CMK (cell line): ENCODE measurements around the gene PEPD.

Experiments
- DNase-seq: peaks from one replicate; pipeline ENCODE4 v3.0.0-alpha.2; 2010; ENCODE audit warnings: low read depth

The PEPD gene

GRCh38 chr19:33383720-33384292 is 137.8 kb downstream of the PEPD start:
- DNase-seq: no peak

- no peak for DNase-seq
These were observed 138.6 kb downstream of the PEPD start for GRCh38 chr19:33382982-33383381.

DNA sequence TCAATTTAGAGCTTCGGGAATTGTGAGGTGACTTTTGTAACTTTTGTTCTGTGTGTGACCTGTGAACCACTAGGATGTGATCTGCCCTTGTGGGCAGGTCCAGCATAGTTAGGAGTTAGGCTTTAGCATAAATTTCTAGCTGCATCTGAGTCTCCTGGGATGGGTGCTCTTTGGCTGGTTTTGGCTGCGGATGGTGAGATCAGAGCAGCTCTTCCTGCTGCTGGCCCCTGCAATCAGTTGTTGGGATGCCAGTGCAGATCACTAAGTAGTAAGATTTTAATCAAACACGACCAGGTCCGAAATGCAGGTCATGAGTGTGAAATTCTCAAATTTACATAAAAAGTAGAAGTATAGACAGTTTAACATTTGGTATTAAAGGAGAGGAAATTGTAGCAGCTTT is 139.6 kb downstream of the PEPD start:
- DNase-seq: no peak

GRCh38 chr19:33381101-33381500 is 140.5 kb downstream of the PEPD start:
- DNase-seq: no peak

- no peak for DNase-seq
These were observed 142.3 kb downstream of the PEPD start for GRCh38 chr19:33379151-33379829.

DNA sequence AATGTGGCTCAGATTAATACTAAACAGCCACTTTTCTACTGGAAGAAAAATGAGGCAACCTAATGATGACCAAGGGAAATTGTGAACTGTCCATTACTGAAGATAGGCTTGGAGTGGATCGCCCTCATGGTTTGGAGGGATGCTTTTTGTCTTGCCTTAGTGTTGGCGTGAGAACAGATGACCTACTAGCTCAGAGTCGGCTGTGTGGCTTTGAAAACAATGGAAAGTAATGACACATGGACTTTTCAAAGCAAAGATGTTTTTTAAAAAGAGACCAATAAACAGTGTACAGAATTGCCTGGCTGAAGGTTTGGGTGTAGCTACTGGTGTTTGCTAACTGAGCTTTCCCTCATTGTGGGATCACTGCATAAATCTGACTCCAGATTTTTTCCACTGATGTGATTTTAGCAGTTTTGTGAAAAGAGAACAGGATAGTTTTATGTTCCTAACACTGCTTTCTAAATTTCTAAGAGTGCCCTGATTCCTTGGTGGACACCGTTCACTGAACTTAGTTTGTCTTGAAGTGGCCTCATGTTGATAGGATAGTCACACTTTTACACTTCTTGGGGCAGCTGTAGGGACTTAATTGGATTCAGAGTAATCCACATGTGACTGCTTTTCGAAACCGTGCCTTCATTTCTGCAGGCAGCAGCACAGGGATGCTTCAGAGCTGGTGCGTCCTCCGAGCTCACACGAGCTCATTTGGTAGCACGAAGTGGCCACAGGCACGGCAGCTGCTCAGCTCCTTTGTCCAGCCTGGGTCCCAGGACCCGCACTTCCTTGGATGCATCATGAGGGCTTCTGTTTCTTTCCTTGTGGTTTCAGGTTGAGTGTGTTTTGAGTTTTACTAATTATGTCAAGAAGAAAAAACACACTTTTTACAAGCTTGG is 143.8 kb downstream of the PEPD start:
- no peak for DNase-seq

DNA sequence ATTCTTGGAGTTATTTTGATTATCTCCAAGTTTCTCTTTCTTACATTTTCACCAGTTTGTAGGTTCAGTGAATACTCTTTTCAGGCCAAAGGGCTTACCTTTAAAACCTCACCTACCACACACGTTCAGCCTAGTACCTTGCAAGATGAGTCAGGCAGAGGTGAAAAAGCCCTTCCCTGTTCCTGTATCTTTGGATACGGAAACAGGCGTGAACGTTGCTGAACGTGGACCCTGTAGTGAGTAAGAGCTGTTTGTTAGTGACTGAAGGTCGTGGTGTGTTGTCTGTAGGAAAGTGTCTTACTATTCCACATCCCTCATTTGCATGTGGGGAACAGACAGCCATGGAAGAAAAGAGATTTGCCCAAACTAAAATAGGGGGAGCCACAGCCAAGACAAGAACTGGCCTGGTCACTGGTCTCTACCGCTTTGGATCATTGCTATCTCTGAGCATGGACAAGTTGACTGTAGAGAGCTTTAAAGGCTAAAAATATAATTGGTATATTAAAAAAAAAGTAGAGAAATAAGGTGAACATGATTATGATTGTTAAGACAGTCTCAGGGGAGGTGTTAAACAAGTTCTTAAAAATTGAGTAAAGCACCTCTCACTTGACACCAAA is 144.5 kb downstream of the PEPD start:
- no peak for DNase-seq

GRCh38 chr19:33376423-33376822 is 145.2 kb downstream of the PEPD start:
- no peak for DNase-seq

- DNase-seq: no peak
These were observed 145.8 kb downstream of the PEPD start for GRCh38 chr19:33375837-33376159.

GRCh38 chr19:33375156-33375836 is 146.3 kb downstream of the PEPD start:
- DNase-seq: no peak

DNA sequence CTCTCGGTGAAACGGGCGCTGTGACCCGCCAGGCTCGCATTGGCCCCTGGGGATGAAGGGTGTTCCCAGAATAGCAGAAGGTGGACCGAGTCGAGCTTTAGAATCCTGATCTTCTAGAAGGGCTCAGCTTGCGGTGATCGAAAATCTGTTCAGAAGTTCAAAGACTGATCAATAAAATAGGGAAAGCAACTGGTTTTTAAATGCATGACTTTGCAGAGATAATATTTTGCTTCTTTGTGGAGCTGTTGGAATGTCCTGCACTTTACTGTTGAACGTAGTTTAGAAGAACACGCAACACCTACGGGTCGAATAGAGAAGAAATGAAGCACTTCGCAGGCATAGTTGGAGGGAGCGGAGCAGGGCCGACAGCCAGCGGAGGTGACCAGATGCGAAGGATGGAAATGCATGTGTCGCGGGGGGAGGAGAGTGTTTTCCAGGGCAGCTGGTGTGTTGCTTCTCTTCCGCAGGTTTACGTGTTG is 147.3 kb downstream of the PEPD start:
- DNase-seq: no peak

DNA sequence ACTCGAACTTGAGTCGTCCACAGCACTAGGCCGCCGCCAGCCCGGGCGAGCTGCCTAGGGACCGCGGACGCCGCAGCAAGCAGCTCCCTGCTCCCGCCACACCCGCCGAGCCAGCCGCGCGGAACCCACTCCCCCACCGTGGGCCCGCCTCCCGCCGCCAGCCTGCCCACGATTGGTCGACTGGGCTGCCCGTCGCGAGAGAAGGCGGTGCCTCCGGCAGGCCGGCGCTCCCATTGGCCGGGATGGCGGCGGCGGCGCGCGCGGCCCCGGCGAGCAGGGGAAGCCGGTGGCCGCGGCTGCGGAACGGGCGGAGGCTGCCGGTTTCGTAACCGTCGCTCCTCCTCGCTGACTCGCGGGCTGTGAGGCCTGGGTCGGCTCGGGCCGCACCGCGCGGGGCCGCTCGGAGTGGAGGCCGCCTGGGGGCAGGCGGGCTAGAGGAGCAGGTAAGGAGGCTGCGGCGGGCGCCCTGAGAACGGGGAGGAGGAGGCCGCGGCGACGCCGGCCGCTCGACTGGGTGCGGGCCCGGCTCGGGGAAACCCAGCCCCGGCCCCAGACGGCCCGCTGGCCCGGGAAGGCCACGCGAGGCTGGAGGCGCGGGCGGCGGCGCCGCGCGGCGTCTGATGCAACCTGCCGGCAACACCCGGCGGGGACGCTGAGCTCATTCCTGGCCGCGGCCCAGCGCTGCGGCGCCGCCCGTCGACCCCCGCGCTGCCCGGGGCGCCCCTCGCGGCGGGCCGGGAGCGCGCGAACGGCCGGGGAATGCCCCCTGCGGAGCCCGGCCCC is 147.9 kb downstream of the PEPD start, which contains the start of gene CEBPG:
Gene CEBPG, plus strand, starts transcription at position 257 of the 783 bp plus-strand sequence. CDS start 5,531 bp downstream, outside the sequence.
- DNase-seq: peak; percentile 82

DNA sequence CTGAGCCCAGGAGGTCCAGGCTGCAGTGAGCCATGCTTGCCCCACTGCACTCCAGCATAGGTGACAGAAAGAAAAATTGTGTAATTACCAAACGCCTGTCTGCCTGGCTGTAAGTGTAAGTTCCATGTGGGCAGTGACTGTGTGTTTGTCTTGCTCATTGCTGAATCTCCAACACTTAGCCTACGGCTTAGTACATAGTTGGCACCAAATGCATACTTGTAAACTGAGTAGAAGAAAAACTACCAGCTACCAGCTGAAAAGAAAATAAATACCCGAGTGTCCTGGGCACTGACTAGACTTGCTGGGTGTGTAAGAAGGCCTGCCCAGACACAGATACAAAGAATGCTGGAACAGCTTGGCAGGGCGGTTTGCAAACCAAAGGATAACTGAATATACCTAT is 150.8 kb downstream of the PEPD start:
- DNase-seq: no peak

- DNase-seq: no peak
These were observed 153.3 kb downstream of the PEPD start for GRCh38 chr19:33368074-33368864.

DNA sequence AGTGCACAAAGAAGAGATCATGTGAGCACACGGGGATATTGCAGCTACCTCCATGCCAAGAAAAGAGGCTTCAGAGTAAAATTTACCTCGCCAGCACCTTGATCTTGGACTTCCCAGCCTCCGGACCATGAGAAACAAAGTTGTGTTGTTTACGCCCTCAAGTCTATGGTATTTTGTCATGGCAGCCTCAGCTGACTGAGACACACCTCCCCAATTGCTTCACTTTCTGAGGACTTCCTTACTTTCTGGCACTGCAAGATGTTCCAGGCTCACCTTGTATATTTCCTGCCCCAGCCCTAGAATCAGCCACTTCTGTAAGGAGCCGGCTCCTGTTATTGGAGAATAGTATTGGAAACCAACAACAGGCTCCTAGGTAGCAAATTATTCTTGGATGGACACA is 154.7 kb downstream of the PEPD start:
- no peak for DNase-seq

DNA sequence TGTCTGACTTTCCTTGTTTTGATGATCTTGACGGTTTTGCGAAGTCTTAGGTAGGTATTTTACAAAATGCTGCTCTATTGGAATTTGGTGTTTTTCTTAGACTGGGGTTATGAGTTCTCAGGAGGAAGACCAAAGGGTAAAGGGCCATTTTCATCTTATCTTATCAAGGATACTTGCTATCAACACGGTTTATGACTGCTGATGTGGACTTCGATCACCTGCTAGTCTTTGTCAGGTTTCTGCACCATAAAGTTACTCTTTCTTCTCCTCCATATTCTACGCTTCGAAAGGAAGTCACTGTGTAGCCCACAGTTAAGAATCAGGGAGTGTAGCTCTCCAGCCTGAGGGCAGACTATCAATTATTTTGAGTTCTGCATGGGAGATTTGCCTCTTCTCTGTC is 155.5 kb downstream of the PEPD start:
- DNase-seq: no peak

DNA sequence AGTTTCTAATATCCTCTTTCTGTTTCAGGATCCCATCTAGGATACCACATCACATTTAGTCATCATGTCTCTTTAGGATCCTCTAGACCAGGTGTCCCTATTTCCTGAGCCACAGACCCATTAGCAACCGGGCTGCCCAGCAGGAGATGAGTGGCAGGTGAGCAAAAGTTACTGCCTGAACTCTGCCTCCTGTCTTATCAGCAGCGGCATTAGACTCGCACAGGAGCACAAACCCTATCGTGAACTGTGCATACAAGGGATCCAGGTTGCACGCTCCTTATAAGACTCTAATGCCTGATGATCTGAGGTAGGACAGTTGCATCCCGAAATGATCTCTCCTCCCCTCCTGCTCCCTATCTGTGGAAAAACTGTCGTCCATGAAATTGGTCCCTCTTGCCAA is 155.9 kb downstream of the PEPD start:
- DNase-seq: no peak

DNA sequence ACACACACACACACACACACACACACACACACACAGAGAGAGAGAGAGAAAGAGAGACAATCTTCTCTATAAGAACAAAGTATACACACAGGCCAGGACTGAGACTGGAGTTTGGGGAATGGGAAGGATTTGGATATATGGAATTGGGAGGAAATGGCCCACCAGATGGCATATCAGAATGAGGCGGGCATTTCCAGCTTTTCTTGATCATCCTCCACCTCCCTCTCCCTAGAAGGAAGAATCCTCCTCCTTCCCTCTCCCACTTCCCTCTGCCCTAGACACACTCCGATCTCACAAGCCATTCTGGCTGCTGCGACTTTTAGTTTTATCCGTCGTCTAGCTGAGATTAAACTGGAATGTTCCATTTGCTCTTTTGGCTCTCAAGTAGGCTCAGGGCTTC is 158.1 kb downstream of the PEPD start:
- DNase-seq: no peak

GRCh38 chr19:33362508-33363228 is 158.9 kb downstream of the PEPD start:
- DNase-seq: no peak

DNA sequence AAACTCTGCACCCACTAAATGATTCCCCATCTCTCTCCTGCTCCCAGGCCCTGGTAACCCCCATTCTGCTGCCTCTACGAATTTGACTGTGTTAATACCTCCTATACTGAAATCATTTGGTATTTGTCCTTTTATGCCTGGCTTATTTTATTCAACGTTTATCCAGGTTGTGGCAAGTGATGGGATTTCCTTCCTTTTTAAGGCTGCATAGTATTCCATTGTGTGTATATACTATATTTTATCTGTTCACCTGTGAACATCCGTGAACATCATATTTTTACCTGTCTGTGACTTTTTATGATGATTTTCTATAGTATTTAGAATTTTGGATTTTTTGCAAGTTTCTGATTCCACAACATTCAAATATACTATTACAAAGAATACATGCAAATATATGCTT is 162.0 kb downstream of the PEPD start:
- DNase-seq: no peak
